Measurements from ENCODE around the gene SEPTIN5.

The SEPTIN5 gene

GRCh38 chr22:19667872-19668740 is 46.2 kb upstream of the SEPTIN5 start:
- Mint-ChIP-seq H3K4me1 (peaks cover 35% of the 10 kb centered on the region), H3K27ac (no peak overlapping the region)

GRCh38 chr22:19668748-19669147 is 45.6 kb upstream of the SEPTIN5 start:
- peaks cover 28% of the 10 kb centered on the region for H3K4me1 Mint-ChIP-seq
- no peak overlapping the region for H3K27ac Mint-ChIP-seq

More at GRCh38 chr22:19667872-19668740, 46.2 kb upstream of the SEPTIN5 start:
- H3K27me3 Mint-ChIP-seq (ENCODE audit: low read depth, poor library complexity) = peaks cover 23% of the 10 kb centered on the region
- no peak for TF ChIP-seq CTCF (IDR thresholded peaks at IDR 0.05)
- peaks cover 15% of the 10 kb centered on the region for H3K9me3 Mint-ChIP-seq
- H3K36me3 Mint-ChIP-seq (ENCODE audit: low read depth) = no peaks in the 10 kb centered on the region
- no peak for DNase-seq
- H3K4me3 Mint-ChIP-seq = no peak overlapping the region

GRCh38 chr22:19669570-19669969 is 44.7 kb upstream of the SEPTIN5 start:
- Mint-ChIP-seq H3K4me1 (peaks cover 21% of the 10 kb centered on the region), H3K36me3 (ENCODE audit: low read depth) (no peaks in the 10 kb centered on the region), H3K27ac (no peak overlapping the region), H3K9me3 (peaks cover 22% of the 10 kb centered on the region), H3K4me3 (no peak overlapping the region), H3K27me3 (ENCODE audit: low read depth, poor library complexity) (peaks cover 23% of the 10 kb centered on the region)
- DNase-seq = no peak
- no peak for TF ChIP-seq CTCF (IDR thresholded peaks at IDR 0.05)

More at GRCh38 chr22:19668748-19669147, 45.6 kb upstream of the SEPTIN5 start:
- no peaks in the 10 kb centered on the region for H3K36me3 Mint-ChIP-seq (ENCODE audit: low read depth)
- DNase-seq = no peak
- H3K9me3 Mint-ChIP-seq = peaks cover 18% of the 10 kb centered on the region
- peaks cover 23% of the 10 kb centered on the region for H3K27me3 Mint-ChIP-seq (ENCODE audit: low read depth, poor library complexity)
- no peak overlapping the region for H3K4me3 Mint-ChIP-seq
- no peak for TF ChIP-seq CTCF (IDR thresholded peaks at IDR 0.05)

DNA sequence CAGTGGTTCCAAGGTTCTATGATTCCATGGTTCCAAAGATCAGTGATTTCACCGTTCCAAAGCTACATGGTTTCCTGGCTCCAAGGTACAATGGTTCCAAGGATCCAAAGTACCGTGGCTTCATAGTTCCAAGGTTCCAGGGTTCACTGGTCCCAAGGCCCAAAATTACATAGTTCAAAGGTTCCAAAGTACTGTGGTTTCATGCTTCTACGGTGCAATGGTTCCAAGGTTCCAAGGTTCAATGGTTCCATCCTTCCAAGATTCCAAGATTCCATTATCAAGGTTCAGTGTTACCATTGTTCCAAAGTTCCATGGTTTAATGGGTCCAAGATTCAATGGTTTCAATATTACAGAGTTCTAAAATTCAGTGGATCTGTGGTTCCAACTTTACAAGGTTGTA is 43.0 kb upstream of the SEPTIN5 start:
- Mint-ChIP-seq H3K36me3 (ENCODE audit: low read depth) (no peaks in the 10 kb centered on the region), H3K4me1 (peaks cover 11% of the 10 kb centered on the region), H3K27ac (no peak overlapping the region), H3K4me3 (no peak overlapping the region), H3K9me3 (peaks cover 22% of the 10 kb centered on the region), H3K27me3 (ENCODE audit: low read depth, poor library complexity) (peaks cover 19% of the 10 kb centered on the region)
- no peak for TF ChIP-seq CTCF (IDR thresholded peaks at IDR 0.05)
- DNase-seq = no peak

DNA sequence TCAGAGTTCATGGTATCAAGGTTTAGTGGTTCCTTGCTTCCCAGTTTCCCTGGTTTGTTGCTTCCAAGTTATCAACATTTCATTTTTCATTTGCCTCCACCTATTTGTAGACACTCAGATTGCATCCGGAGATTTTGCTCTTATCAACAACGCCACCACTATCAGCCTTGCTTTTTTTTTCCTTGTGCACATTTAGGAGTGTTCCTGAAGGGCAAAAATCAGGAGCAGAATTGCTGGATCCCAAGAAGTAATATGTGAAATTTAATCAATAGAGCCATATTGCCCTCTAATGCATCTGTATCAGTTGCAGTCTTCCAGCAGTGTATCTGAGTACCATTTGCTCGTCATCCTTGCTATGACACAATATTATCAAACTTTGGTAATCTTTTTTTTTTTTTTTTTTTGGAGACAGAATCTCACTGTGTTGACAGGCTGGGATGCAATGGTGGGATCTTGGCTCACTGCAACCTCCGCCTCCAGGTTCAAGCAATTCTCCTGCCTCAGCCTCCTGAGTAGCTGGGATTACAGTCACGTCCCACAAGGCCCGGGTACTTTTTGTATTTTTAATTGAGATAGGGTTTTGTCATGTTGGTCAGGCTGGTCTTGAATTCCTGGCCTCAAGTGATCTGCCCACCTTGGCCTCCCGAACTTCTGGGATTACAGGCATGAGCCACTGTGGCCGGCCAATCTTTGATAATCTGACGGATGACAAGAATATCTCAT is 42.1 kb upstream of the SEPTIN5 start:
- H3K9me3 Mint-ChIP-seq = peaks cover 22% of the 10 kb centered on the region
- H3K4me1 Mint-ChIP-seq = peaks cover 3% of the 10 kb centered on the region
- peaks cover 19% of the 10 kb centered on the region for H3K27me3 Mint-ChIP-seq (ENCODE audit: low read depth, poor library complexity)
- H3K36me3 Mint-ChIP-seq (ENCODE audit: low read depth) = no peaks in the 10 kb centered on the region
- no peak overlapping the region for H3K4me3 Mint-ChIP-seq
- DNase-seq = no peak
- TF ChIP-seq CTCF (IDR thresholded peaks at IDR 0.05) = no peak
- no peak overlapping the region for H3K27ac Mint-ChIP-seq

Data from nephron progenitor cell (in vitro differentiated cells).